Parathyroid adenoma (tissue), 2 donors: ENCODE data around the gene PGM3.

Experiments
- H2AFZ ChIP-seq: fragments of 300-600 bp; sonication (generic); one replicate; pipeline ENCODE4 v1.7.0; 2017; ENCODE audit warnings: antibody characterized with exemption, mild to moderate bottlenecking
- H3K27ac ChIP-seq: fragments of 300-600 bp; sonication (generic); one replicate; pipeline ENCODE4 v1.7.0; 2017
- H3K27me3 ChIP-seq: fragments of 300-600 bp; sonication (generic); one replicate; pipeline ENCODE4 v1.7.0; 2017; ENCODE audit warnings: low read length; ENCODE audit not compliant: control insufficient read depth, insufficient read depth
- H3K36me3 ChIP-seq: fragments of 300-600 bp; sonication (generic); one replicate; pipeline ENCODE4 v1.7.0; 2017; ENCODE audit warnings: low read length; ENCODE audit not compliant: control insufficient read depth, insufficient read depth
- H3K4me1 ChIP-seq: fragments of 300-600 bp; sonication (generic); one replicate; pipeline ENCODE4 v1.7.0; 2017; ENCODE audit warnings: control low read depth
- H3K4me2 ChIP-seq: fragments of 300-600 bp; sonication (generic); one replicate; pipeline ENCODE4 v1.7.0; 2017; ENCODE audit warnings: low read length
- H3K4me3 ChIP-seq: fragments of 300-600 bp; sonication (generic); one replicate; pipeline ENCODE4 v1.7.0; 2017; ENCODE audit warnings: low read depth, low read length
- H3K79me2 ChIP-seq: fragments of 300-600 bp; sonication (generic); one replicate; pipeline ENCODE4 v1.7.0; 2017; ENCODE audit warnings: control low read depth
- H3K9ac ChIP-seq: fragments of 300-600 bp; sonication (generic); one replicate; pipeline ENCODE4 v1.7.0; 2017; ENCODE audit warnings: mild to moderate bottlenecking
- H3K9me3 ChIP-seq: fragments of 300-600 bp; sonication (generic); one replicate; pipeline ENCODE4 v1.7.0; 2017; ENCODE audit warnings: low read length; ENCODE audit not compliant: control insufficient read depth
- CTCF ChIP-seq: fragments of 300-600 bp; sonication (generic); IDR thresholded peaks from one replicate; pipeline ENCODE4 v1.7.0; 2017; ENCODE audit warnings: antibody characterized with exemption, mild to moderate bottlenecking
- donor health status: primary hyperparathyroidism.

PGM3 gene

GRCh38 chr6:83155794-83156193 lies 37.3 kb downstream of the PGM3 start:
- Histone ChIP-seq H2AFZ (no peak overlapping the region), H3K4me2 (no peak overlapping the region), H3K27me3 (no peaks in the 10 kb centered on the region), H3K36me3 (no peaks in the 10 kb centered on the region), H3K4me1 (no peaks in the 10 kb centered on the region), H3K9me3 (no peaks in the 10 kb centered on the region), H3K27ac (no peak overlapping the region), H3K4me3 (no peak overlapping the region), H3K9ac (no peak overlapping the region), H3K79me2 (no peaks in the 10 kb centered on the region)
- no peak for TF ChIP-seq CTCF

GRCh38 chr6:83153883-83154521 lies 39.1 kb downstream of the PGM3 start:
- TF ChIP-seq CTCF: no peak
- Histone ChIP-seq H3K27ac (no peak overlapping the region), H2AFZ (no peak overlapping the region), H3K79me2 (no peaks in the 10 kb centered on the region), H3K36me3 (no peaks in the 10 kb centered on the region), H3K9ac (no peak overlapping the region), H3K27me3 (no peaks in the 10 kb centered on the region), H3K4me2 (no peak overlapping the region), H3K4me1 (no peaks in the 10 kb centered on the region), H3K9me3 (no peaks in the 10 kb centered on the region), H3K4me3 (no peak overlapping the region)

GRCh38 chr6:83152913-83153312 lies 40.2 kb downstream of the PGM3 start:
- H3K79me2 ChIP-seq: no peaks in the 10 kb centered on the region
- H3K4me1 ChIP-seq: no peaks in the 10 kb centered on the region
- H3K4me2 ChIP-seq: no peak overlapping the region
- H3K36me3 ChIP-seq: no peaks in the 10 kb centered on the region
- H3K27ac ChIP-seq: no peak overlapping the region
- no peaks in the 10 kb centered on the region for H3K27me3 ChIP-seq
- H2AFZ ChIP-seq: no peak overlapping the region
- no peak overlapping the region for H3K9ac ChIP-seq
- H3K4me3 ChIP-seq: no peak overlapping the region
- H3K9me3 ChIP-seq: no peaks in the 10 kb centered on the region
- no peak for TF ChIP-seq CTCF

GRCh38 chr6:83151114-83151513 lies 42.0 kb downstream of the PGM3 start:
- no peaks in the 10 kb centered on the region for H3K36me3 ChIP-seq
- no peak overlapping the region for H3K4me3 ChIP-seq
- no peak overlapping the region for H3K27ac ChIP-seq

More at GRCh38 chr6:83151114-83151513, 42.0 kb downstream of the PGM3 start:
- no peak overlapping the region for H2AFZ ChIP-seq
- H3K79me2 ChIP-seq: no peaks in the 10 kb centered on the region
- no peaks in the 10 kb centered on the region for H3K4me1 ChIP-seq
- H3K9me3 ChIP-seq: no peaks in the 10 kb centered on the region
- no peaks in the 10 kb centered on the region for H3K27me3 ChIP-seq
- no peak overlapping the region for H3K9ac ChIP-seq
- TF ChIP-seq CTCF: no peak
- H3K4me2 ChIP-seq: no peak overlapping the region
